Lower leg skin (tissue), 3 donors: ENCODE data around the gene CTIF.

Experiments used
- POLR2A ChIP-seq, 2 donors: fragments of 450-650 bp; IDR thresholded peaks; one replicate each; pipeline ENCODE4 v1.6.1; 2016 to 2017; ENCODE audit warnings: antibody characterized with exemption in 2 of 2, mild to moderate bottlenecking in 1 of 2, moderate library complexity in 1 of 2
- TF ChIP-seq, protein P1 (sequence below), 3 donors: fragments of 450-650 bp; IDR thresholded peaks; one replicate each; pipeline ENCODE4 v1.5.1; 2016; ENCODE audit warnings: antibody characterized with exemption in 3 of 3, mild to moderate bottlenecking in 3 of 3, moderate library complexity in 2 of 3

GRCh38 chr18:48845174-48845573 is 306.3 kb downstream of the CTIF start:
- no peak for TF ChIP-seq POLR2A (IDR thresholded peaks at IDR 0.05)
- TF ChIP-seq, protein P1, sequence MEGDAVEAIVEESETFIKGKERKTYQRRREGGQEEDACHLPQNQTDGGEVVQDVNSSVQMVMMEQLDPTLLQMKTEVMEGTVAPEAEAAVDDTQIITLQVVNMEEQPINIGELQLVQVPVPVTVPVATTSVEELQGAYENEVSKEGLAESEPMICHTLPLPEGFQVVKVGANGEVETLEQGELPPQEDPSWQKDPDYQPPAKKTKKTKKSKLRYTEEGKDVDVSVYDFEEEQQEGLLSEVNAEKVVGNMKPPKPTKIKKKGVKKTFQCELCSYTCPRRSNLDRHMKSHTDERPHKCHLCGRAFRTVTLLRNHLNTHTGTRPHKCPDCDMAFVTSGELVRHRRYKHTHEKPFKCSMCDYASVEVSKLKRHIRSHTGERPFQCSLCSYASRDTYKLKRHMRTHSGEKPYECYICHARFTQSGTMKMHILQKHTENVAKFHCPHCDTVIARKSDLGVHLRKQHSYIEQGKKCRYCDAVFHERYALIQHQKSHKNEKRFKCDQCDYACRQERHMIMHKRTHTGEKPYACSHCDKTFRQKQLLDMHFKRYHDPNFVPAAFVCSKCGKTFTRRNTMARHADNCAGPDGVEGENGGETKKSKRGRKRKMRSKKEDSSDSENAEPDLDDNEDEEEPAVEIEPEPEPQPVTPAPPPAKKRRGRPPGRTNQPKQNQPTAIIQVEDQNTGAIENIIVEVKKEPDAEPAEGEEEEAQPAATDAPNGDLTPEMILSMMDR (IDR thresholded peaks at IDR 0.05), result no peak
